ENCODE data around the gene WDR82. TPM values are rescaled to one million over a fixed set of nuclear protein-coding genes. Genes with fewer than 3 reads are reported as not detected.

Gene WDR82
- total RNA-seq, 4 donors from 2014 or later, result 24.6 to 128 (median 70.3) TPM

GRCh38 chr3:52250122-52250521 is 28.3 kb downstream of the WDR82 start:
- Histone ChIP-seq H3K4me1 (no peaks in the 10 kb centered on the region), H3K36me3 (no peaks in the 10 kb centered on the region), H3K4me3 (no peak overlapping the region), H3K27ac (no peak overlapping the region), H3K9me3 (no peaks in the 10 kb centered on the region), H3K27me3 (no peaks in the 10 kb centered on the region)
- intact Hi-C loops (cut with DNase I; ENCODE audit: low total_unique reads), result no loop called here
- no peak for DNase-seq
- TF ChIP-seq CTCF (IDR thresholded peaks at IDR 0.05) (no peak), POLR2A (IDR thresholded peaks at IDR 0.05) (no peak)

- Histone ChIP-seq H3K27ac (no peak overlapping the region), H3K4me1 (no peaks in the 10 kb centered on the region), H3K27me3 (no peaks in the 10 kb centered on the region), H3K4me3 (no peak overlapping the region), H3K36me3 (no peaks in the 10 kb centered on the region), H3K9me3 (no peaks in the 10 kb centered on the region)
- intact Hi-C loops (cut with DNase I; ENCODE audit: low total_unique reads), result no loop called here
- no peak for DNase-seq
- TF ChIP-seq CTCF (IDR thresholded peaks at IDR 0.05) (no peak), POLR2A (IDR thresholded peaks at IDR 0.05) (no peak)
These were observed 28.8 kb downstream of the WDR82 start for GRCh38 chr3:52249683-52250082.

GRCh38 chr3:52248816-52249547 is 29.5 kb downstream of the WDR82 start:
- no peak overlapping the region for H3K27ac ChIP-seq
- DNase-seq, result peak in 1 of 2 donors; percentile 55
- no peak overlapping the region for H3K4me3 ChIP-seq
- TF ChIP-seq CTCF (IDR thresholded peaks at IDR 0.05), result no peak
- no peak for TF ChIP-seq POLR2A (IDR thresholded peaks at IDR 0.05)
- H3K9me3 ChIP-seq, result no peaks in the 10 kb centered on the region
- H3K36me3 ChIP-seq, result no peaks in the 10 kb centered on the region
- intact Hi-C loops (cut with DNase I; ENCODE audit: low total_unique reads), result no loop called here
- no peaks in the 10 kb centered on the region for H3K27me3 ChIP-seq
- no peaks in the 10 kb centered on the region for H3K4me1 ChIP-seq

- no peak overlapping the region for H3K4me3 ChIP-seq
- H3K4me1 ChIP-seq, result no peaks in the 10 kb centered on the region
- TF ChIP-seq CTCF (IDR thresholded peaks at IDR 0.05) (no peak), POLR2A (IDR thresholded peaks at IDR 0.05) (no peak)
- H3K27ac ChIP-seq, result no peak overlapping the region
- DNase-seq, result no peak
- no peaks in the 10 kb centered on the region for H3K27me3 ChIP-seq
- intact Hi-C loops (cut with DNase I; ENCODE audit: low total_unique reads), result no loop called here
- no peaks in the 10 kb centered on the region for H3K9me3 ChIP-seq
- H3K36me3 ChIP-seq, result no peaks in the 10 kb centered on the region
These were observed 30.3 kb downstream of the WDR82 start for GRCh38 chr3:52248165-52248541.

- Histone ChIP-seq H3K27ac (no peak overlapping the region), H3K27me3 (no peaks in the 10 kb centered on the region), H3K4me3 (no peak overlapping the region)
These were observed 30.9 kb downstream of the WDR82 start for GRCh38 chr3:52247409-52248164.

More at GRCh38 chr3:52247409-52248164, 30.9 kb downstream of the WDR82 start:
- no peaks in the 10 kb centered on the region for H3K4me1 ChIP-seq
- DNase-seq, result no peak
- H3K36me3 ChIP-seq, result no peaks in the 10 kb centered on the region
- intact Hi-C loops (cut with DNase I; ENCODE audit: low total_unique reads), result no loop called here
- no peak for TF ChIP-seq POLR2A (IDR thresholded peaks at IDR 0.05)
- no peak for TF ChIP-seq CTCF (IDR thresholded peaks at IDR 0.05)
- no peaks in the 10 kb centered on the region for H3K9me3 ChIP-seq

Data from uterus (tissue), 4 donors.